GM19238 (cell line): ENCODE results near the gene CREM.

Experiments used
- DNase-seq: peaks from one replicate; pipeline ENCODE4 v3.0.0; 2011; ENCODE audit warnings: low spot score; ENCODE audit not compliant: insufficient read length

The CREM gene

DNA sequence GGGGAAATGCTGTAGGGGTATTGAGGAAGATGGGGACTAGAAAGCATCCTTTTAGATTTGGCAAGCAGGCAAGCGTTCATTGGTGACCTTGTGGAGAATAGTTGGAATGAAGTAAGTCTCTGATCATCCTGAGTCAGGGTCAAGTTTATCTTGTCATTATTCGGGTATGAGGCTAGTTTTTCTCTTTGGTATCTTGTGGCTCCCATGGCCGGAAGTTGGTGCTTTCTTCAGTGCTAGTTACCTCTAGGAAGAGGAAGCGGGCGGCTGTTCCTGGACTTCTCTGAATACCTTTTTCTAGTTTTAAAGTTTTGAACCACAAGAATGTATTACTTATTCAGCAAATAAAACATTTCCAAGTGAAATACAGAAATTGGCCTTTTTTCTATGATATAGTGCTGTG lies 9.2 kb downstream of the CREM start:
- DNase-seq = no peak

- no peak for DNase-seq
Observed at GRCh38 chr10:35136263-35136815, 9.7 kb downstream of the CREM start.

DNA sequence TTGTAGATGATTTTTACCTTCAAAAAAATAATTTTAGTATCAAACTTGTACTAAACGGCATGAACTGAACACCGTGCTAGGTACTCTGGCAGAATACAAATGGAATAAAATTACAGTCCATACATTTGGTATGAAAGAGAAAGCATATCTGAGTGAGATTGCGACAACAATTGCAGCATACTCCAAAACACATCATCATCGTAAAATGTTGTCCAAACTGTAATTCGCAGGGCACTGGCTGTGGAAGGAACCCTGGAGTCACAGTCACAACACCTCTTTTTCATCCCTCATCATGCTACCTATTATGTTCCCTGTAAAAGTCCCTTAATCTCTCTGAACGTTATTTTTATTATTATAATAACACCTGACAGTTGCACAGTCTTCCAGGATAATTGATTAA lies 13.5 kb downstream of the CREM start:
- DNase-seq = no peak

DNA sequence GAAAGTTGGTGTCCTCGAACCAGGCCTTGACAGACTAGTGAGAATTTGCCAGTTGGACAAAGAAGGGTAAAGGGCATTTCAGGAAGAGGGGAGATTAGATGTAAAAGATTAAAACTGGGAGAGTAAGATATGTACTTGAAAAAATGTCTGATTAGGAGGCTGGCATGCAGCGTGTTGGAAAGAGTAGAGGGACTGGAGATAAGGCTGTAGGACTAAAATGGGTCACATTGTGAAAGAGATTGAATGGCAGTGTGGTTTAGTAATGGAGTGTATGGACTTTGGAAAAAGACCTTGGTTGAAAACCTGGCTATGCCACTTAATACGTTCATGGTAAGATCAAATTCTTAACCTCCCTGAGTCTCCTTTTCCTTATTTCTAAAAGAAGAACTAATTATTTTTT lies 14.1 kb downstream of the CREM start:
- DNase-seq = no peak

- DNase-seq = no peak
Observed at GRCh38 chr10:35150308-35150707, 23.7 kb downstream of the CREM start.

GRCh38 chr10:35152992-35153391 lies 26.3 kb downstream of the CREM start:
- no peak for DNase-seq

GRCh38 chr10:35153716-35154115 lies 27.1 kb downstream of the CREM start:
- DNase-seq = no peak

DNA sequence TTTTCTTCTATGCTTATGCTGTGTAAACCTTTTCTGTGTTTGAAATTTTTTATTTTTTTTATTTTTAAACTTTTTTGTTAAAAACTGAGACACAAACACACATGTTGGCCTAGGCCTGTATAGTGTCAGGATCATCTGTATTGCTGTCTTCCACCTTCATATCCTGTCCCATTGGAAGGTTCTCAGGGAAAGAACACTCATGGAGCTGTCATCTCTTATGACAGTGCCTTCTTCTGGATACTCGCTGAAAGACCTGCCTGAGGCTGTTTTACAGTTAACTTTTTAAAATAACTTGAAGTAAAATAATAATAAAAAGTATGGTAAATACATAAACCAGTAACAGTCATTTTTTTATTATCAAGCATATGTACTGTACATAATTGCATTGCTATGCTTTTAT lies 34.1 kb downstream of the CREM start:
- no peak for DNase-seq

GRCh38 chr10:35161906-35162305 lies 35.3 kb downstream of the CREM start:
- no peak for DNase-seq

- no peak for DNase-seq
Observed at GRCh38 chr10:35165136-35165535, 38.5 kb downstream of the CREM start.

- no peak for DNase-seq
Observed at GRCh38 chr10:35165811-35166210, 39.2 kb downstream of the CREM start.

GRCh38 chr10:35166607-35167006 lies 40.0 kb downstream of the CREM start:
- DNase-seq = no peak

DNA sequence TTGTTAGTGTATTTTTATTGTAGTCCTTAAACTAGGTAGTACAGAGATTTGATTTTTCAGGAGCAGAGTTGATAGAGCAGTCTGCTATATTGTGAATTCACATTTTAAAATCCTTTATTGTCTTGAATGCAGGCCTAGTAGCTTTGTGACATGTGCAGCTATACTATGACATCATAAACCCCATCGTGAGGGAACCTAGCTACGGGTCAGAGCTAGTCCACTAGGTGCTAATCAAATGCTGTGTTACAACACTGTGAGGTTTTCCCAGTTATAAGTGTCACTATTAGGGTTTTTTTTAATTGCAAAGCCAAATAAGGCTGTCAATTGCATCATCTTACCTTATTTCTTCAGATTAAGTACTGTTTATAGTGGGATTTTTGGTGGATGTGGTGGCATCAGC lies 40.7 kb downstream of the CREM start:
- DNase-seq = no peak

GRCh38 chr10:35172146-35172545 lies 45.5 kb downstream of the CREM start:
- DNase-seq = no peak

DNA sequence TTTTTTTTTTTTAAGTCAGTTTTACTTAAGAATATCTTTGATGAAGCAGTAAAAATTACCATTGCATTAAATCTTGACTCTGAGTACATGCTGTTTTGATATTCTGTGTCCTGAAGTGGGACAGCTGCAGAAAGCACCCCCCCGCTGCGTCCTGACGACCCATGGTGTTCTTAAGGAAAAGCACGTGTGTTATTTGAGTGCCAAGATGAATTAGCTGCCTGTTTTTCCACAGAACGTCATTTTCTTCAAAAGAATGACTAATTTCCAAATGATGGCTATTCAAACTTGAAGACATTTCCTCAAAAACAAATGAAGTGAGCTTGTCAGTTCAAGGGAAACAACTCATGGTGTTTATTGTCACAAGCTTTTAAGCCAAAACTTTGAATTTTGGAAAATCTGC lies 45.9 kb downstream of the CREM start:
- no peak for DNase-seq

GRCh38 chr10:35178331-35178730 lies 51.7 kb downstream of the CREM start:
- DNase-seq = no peak

DNA sequence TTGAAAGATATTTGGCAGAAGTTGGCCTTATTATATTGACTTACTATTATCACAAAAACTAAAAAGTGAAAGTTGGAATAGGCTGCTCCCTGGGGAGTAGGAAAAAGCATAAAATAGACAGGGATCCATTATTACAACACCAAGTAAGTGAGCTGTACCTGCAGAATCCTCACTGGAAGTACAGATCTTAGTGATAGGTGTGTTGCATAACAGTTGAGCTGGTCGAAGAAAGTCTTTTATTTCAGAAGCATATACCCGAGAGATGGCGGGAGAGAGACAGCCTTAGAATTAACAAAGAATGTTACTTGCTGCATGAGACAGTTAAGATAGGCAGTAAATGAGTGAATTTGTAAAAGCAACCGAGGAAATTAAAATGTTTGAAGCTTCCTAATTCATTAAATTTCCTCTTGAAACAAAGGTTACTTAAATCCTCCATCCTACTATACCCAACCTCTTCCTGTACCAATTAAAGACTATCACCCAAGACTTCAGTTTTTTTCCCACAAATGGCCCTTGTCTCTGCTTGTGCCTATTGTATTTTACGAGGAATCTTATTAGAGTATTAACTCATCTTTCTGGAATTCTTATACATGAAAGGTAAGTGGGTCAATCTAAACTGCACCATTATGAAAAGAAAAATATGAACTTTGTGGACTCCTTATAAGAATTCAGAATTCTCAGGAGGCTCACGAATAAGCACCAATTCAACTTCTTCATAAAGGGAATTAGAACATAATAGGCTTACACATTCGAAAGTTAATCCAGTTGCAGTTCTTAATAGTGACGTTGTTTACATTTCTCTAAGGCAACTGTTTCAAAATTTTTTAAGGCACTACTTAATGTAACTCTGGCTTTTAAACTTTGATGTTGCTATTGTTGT lies 56.2 kb downstream of the CREM start:
- no peak for DNase-seq

- no peak for DNase-seq
Observed at GRCh38 chr10:35184527-35185171, 58.0 kb downstream of the CREM start.

DNA sequence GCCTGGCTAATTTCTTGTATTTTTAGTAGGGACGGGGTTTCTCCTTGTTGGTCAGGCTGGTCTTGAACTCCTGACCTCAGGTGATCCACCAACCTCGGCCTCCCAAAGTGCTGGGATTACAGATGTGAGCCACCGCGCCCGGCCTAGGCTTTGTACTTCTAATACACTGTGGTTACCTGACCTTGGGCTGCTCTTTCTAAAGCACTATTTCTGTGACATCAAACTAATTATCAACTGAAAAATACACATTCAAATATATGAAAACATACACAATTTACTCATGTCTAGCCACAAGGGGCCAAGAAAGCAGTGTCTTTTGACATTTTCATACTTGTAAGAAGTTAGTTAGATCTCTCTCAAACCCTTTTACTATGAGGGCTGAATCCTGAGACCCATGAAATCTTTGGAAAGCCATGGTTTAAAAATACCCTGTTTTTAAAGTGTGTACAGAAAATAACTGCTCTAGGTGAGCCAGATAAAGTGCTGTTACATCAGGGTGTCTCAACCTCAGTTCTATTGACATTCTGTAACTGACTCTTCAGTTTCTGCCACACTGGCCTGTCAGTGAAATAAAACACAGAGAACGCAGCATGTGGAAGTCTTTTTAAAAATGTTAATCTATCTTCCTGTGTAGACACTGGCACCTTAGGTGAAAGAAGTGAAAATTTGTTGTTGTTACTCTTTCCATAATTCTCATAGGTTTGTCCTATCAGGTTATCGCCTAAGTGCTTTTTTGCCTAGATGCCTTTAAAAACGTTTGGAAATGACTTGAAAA lies 58.8 kb downstream of the CREM start:
- no peak for DNase-seq

DNA sequence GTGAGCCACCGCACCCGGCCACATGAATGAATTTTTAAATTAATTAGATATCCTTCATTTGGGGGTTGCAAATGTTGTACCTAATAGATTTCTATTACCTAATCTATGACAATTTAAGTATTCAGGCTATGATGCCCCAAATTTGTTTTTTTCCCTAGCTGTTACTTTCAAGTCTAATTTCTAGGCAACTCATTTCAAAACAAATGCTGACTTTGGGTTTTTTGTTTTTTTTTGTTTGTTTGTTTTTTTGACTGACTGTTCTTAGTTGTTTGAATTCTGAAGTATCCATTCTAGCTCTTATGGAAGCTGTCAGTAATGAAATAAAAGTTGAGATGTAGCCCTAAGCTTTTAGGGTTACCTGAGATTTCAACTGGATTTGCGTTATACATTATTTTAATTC lies 62.3 kb downstream of the CREM start:
- no peak for DNase-seq

GRCh38 chr10:35191523-35191922 lies 64.9 kb downstream of the CREM start:
- no peak for DNase-seq
